SH-SY5Y (cell line): ENCODE measurements around the gene POMP.

Experiments
- GATA2 ChIP-seq: IDR thresholded peaks from 2 replicates; pipeline ENCODE4 v1.6.1; 2011; ENCODE audit warnings: mild to moderate bottlenecking, low read depth, low read length
- GATA3 ChIP-seq: IDR thresholded peaks from 2 replicates; pipeline ENCODE4 v1.6.1; 2011; ENCODE audit warnings: low read depth, mild to moderate bottlenecking, low read length, moderate library complexity

GRCh38 chr13:28710161-28710560 is 51.2 kb downstream of the POMP start:
- TF ChIP-seq GATA2 (no peak), GATA3 (no peak)
